ENCODE data around the gene CYP4B1. TPM values are rescaled to one million over a fixed set of nuclear protein-coding genes. Genes with fewer than 3 reads are reported as not detected.

The CYP4B1 gene
- total and polyA plus RNA-seq, 2 donors (not counting 1 experiment from before 2014, with no cell fraction given): not detected

DNA sequence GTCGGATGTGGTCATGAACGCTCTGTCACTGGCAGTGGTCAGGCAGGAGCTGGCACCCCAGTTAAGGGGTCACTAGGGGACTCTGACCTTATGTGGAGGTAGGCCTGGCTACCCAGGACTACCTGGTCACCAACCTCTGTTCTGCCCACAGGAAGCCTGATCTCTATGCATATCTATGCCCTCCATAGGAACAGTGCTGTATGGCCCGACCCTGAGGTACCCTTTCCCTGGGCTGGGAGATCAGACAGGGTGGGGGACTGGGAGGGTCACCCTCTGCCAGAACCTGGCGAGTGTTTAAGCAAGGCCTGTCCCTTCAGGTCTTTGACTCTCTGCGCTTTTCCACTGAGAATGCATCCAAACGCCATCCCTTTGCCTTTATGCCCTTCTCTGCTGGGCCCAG lies 19.0 kb downstream of the CYP4B1 start:
- TF ChIP-seq EZH2 (IDR thresholded peaks at IDR 0.05; ENCODE audit: borderline replicate concordance, insufficient read depth, low read depth, low read length, poor library complexity, severe bottlenecking) (no peak), CTCF (IDR thresholded peaks at IDR 0.05) (no peak)
- Mint-ChIP-seq H3K4me3 (no peak overlapping the region), H3K27me3 (peaks cover 9% of the 10 kb centered on the region), H3K4me1 (no peaks in the 10 kb centered on the region), H3K9me3 (ENCODE audit: insufficient read depth) (no peaks in the 10 kb centered on the region), H3K27ac (no peak overlapping the region)
- Histone ChIP-seq H2AFZ (ENCODE audit: insufficient read depth, low read depth, low read length, poor library complexity, severe bottlenecking) (no peak overlapping the region), H3K79me2 (ENCODE audit: control insufficient read depth, insufficient read depth, low read length) (no peaks in the 10 kb centered on the region), H4K20me1 (ENCODE audit: control insufficient read depth, insufficient read depth, low read length, poor library complexity, severe bottlenecking) (no peaks in the 10 kb centered on the region), H3K4me1 (ENCODE audit: control insufficient read depth in 2 of 2, insufficient read depth in 2 of 2, low read length in 2 of 2) (no peaks in the 10 kb centered on the region), H3K9ac (ENCODE audit: low read length) (no peak overlapping the region), H3K4me2 (replicated peaks; ENCODE audit: low read depth, low read length, poor library complexity, severe bottlenecking) (no peak overlapping the region), H3K27ac (ENCODE audit: low read length in 2 of 2) (no peak overlapping the region), H3K36me3 (replicated peaks in 1 of 2; ENCODE audit: control extremely low read depth in 1 of 2, control insufficient read depth in 1 of 2, extremely low read depth in 1 of 2, insufficient read depth in 2 of 2, low read length in 1 of 2) (no peaks in the 10 kb centered on the region), H3K4me3 (ENCODE audit: control extremely low read depth in 1 of 5, extremely low read depth in 1 of 5, insufficient read depth in 1 of 5, low read depth in 2 of 5, low read length in 4 of 5) (no peak overlapping the region), H3K27me3 (replicated peaks in 1 of 4; ENCODE audit: control extremely low read depth in 1 of 4, control insufficient read depth in 3 of 4, insufficient read depth in 4 of 4, low read length in 3 of 4) (peaks cover 0 to 3% (median 0%) of the 10 kb centered on the region in 4 experiments), H3K9me3 (ENCODE audit: control extremely low read depth in 1 of 3, control insufficient read depth in 2 of 3, insufficient read depth in 1 of 3, low read length in 2 of 3) (peaks cover 0 to 6% (median 0%) of the 10 kb centered on the region in 3 donors)
- ChIA-PET POLR2A (no interaction called here), CTCF (no interaction called here)
- ATAC-seq (ENCODE audit: low read depth): no peak
- 83% methylated on average over 5 of the region's 6 CpGs for WGBS (ENCODE audit: insufficient coverage)
- no peak for DNase-seq
- intact Hi-C loops (cut with micrococcal nuclease): no loop called here

DNA sequence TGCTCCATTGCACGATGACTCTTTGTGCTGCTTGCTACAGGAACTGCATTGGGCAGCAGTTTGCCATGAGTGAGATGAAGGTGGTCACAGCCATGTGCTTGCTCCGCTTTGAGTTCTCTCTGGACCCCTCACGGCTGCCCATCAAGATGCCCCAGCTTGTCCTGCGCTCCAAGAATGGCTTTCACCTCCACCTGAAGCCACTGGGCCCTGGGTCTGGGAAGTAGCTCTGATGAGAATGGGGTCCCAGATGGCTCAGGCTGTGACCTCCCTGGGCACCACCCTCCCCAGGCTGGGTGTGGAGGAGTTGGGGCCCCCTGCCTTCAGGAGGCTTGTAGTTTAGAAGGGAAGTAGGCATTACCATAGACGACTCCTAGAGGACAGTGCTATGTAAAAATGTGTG lies 19.7 kb downstream of the CYP4B1 start:
- H3K9me3 ChIP-seq (ENCODE audit: control extremely low read depth in 1 of 3, control insufficient read depth in 2 of 3, insufficient read depth in 1 of 3, low read length in 2 of 3): peaks cover 0 to 6% (median 0%) of the 10 kb centered on the region in 3 donors
- WGBS (ENCODE audit: insufficient coverage): 59% methylated on average over 1 of the region's 5 CpGs
- H3K4me1 Mint-ChIP-seq: no peaks in the 10 kb centered on the region
- H3K4me3 Mint-ChIP-seq: no peak overlapping the region
- H3K79me2 ChIP-seq (ENCODE audit: control insufficient read depth, insufficient read depth, low read length): no peaks in the 10 kb centered on the region
- no peak overlapping the region for H2AFZ ChIP-seq (ENCODE audit: insufficient read depth, low read depth, low read length, poor library complexity, severe bottlenecking)
- H3K4me3 ChIP-seq (ENCODE audit: control extremely low read depth in 1 of 5, extremely low read depth in 1 of 5, insufficient read depth in 1 of 5, low read depth in 2 of 5, low read length in 4 of 5): no peak overlapping the region
- no peak overlapping the region for H3K27ac ChIP-seq (ENCODE audit: low read length in 2 of 2)
- H3K27me3 Mint-ChIP-seq: peaks cover 9% of the 10 kb centered on the region
- no peak overlapping the region for H3K9ac ChIP-seq (ENCODE audit: low read length)
- intact Hi-C loops (cut with micrococcal nuclease): no loop called here
- no peaks in the 10 kb centered on the region for H3K4me1 ChIP-seq (ENCODE audit: control insufficient read depth in 2 of 2, insufficient read depth in 2 of 2, low read length in 2 of 2)
- no peaks in the 10 kb centered on the region for H4K20me1 ChIP-seq (ENCODE audit: control insufficient read depth, insufficient read depth, low read length, poor library complexity, severe bottlenecking)
- TF ChIP-seq EZH2 (IDR thresholded peaks at IDR 0.05; ENCODE audit: borderline replicate concordance, insufficient read depth, low read depth, low read length, poor library complexity, severe bottlenecking): no peak
- TF ChIP-seq CTCF (IDR thresholded peaks at IDR 0.05): no peak
- no peaks in the 10 kb centered on the region for H3K36me3 ChIP-seq (replicated peaks in 1 of 2; ENCODE audit: control extremely low read depth in 1 of 2, control insufficient read depth in 1 of 2, extremely low read depth in 1 of 2, insufficient read depth in 2 of 2, low read length in 1 of 2)
- no peak overlapping the region for H3K27ac Mint-ChIP-seq
- POLR2A ChIA-PET: no interaction called here
- ATAC-seq (ENCODE audit: low read depth) (no peak), DNase-seq (no peak)
- H3K27me3 ChIP-seq (replicated peaks in 1 of 4; ENCODE audit: control extremely low read depth in 1 of 4, control insufficient read depth in 3 of 4, insufficient read depth in 4 of 4, low read length in 3 of 4): peaks cover 0 to 3% (median 0%) of the 10 kb centered on the region in 4 experiments
- H3K9me3 Mint-ChIP-seq (ENCODE audit: insufficient read depth): no peaks in the 10 kb centered on the region
- H3K4me2 ChIP-seq (replicated peaks; ENCODE audit: low read depth, low read length, poor library complexity, severe bottlenecking): no peak overlapping the region
- CTCF ChIA-PET: no interaction called here
